ENCODE measurements around the gene HLF. TPM values are rescaled to one million over a fixed set of nuclear protein-coding genes. Genes with fewer than 3 reads are reported as not detected.

Gene HLF
- total RNA-seq, 1 experiment from 2014 or later: 1.5 TPM

- TF ChIP-seq ELF1 (IDR thresholded peaks at IDR 0.05; ENCODE audit: borderline replicate concordance, low read depth) (no peak), SIN3A (IDR thresholded peaks at IDR 0.05; ENCODE audit: low read depth) (no peak), ZNF274 (IDR thresholded peaks at IDR 0.05; ENCODE audit: low read depth, low read length) (no peak), JUND (IDR thresholded peaks at IDR 0.05) (no peak), RAD21 (IDR thresholded peaks at IDR 0.05; ENCODE audit: low read depth) (no peak), CEBPB (IDR thresholded peaks at IDR 0.05; ENCODE audit: low read depth) (no peak)
- Histone ChIP-seq H3K9ac (ENCODE audit: low read length) (no peak overlapping the region), H3K27me3 (ENCODE audit: insufficient read depth, low read length) (no peaks in the 10 kb centered on the region), H3K36me3 (ENCODE audit: control insufficient read depth in 1 of 2, insufficient read depth in 2 of 2, low read length in 2 of 2) (no peaks in the 10 kb centered on the region), H3K9me3 (ENCODE audit: control insufficient read depth in 1 of 2, insufficient read depth in 1 of 2, low read depth in 1 of 2, low read length in 2 of 2) (no peaks in the 10 kb centered on the region), H3K4me2 (ENCODE audit: low read length) (no peak overlapping the region), H3K9me2 (ENCODE audit: insufficient read depth) (no peaks in the 10 kb centered on the region), H2AFZ (ENCODE audit: low read depth, low read length, poor library complexity, severe bottlenecking) (no peak overlapping the region), H4K20me1 (ENCODE audit: insufficient read depth) (no peaks in the 10 kb centered on the region), H3K4me1 (ENCODE audit: control insufficient read depth in 1 of 2, insufficient read depth in 2 of 2, low read length in 2 of 2) (peaks cover 8 to 22% of the 10 kb centered on the region in 2 experiments), H3K27ac (ENCODE audit: low read depth, low read length) (no peak overlapping the region), H3K79me2 (ENCODE audit: insufficient read depth, low read length) (no peaks in the 10 kb centered on the region), H3K4me3 (replicated peaks in 1 of 2; ENCODE audit: low read depth in 1 of 2, low read length in 2 of 2) (no peak overlapping the region)
- no peak for DNase-seq (ENCODE audit: low read depth, low spot score)
- intact Hi-C loops (cut with micrococcal nuclease): no loop called here
- no peak for ATAC-seq
- POLR2A ChIA-PET: no interaction called here
- BruUV-seq (replicated peaks): no TSS peak
- RAD21 ChIA-PET (ENCODE audit: low non-redundant PET in 1 of 2, low total read pairs in 2 of 2, uncharacterized antibody in 2 of 2, unreplicated experiment in 2 of 2): no interaction called here
- CTCF ChIA-PET: no interaction called here
Measured at GRCh38 chr17:55282741-55283140, 18.0 kb downstream of the HLF start.

- peaks cover 10 to 24% of the 10 kb centered on the region in 2 experiments for H3K4me1 ChIP-seq (ENCODE audit: control insufficient read depth in 1 of 2, insufficient read depth in 2 of 2, low read length in 2 of 2)
- ChIA-PET POLR2A (no interaction called here), CTCF (interaction anchor here (0.7 kb wide), 1 partner anchor 13 kb away, joined by 3 read pairs; no protein-coding TSS in a partner anchor), RAD21 (ENCODE audit: low non-redundant PET in 1 of 2, low total read pairs in 2 of 2, uncharacterized antibody in 2 of 2, unreplicated experiment in 2 of 2) (no interaction called here)
- intact Hi-C loops (cut with micrococcal nuclease): no loop called here
- H3K9me3 ChIP-seq (ENCODE audit: control insufficient read depth in 1 of 2, insufficient read depth in 1 of 2, low read depth in 1 of 2, low read length in 2 of 2): no peaks in the 10 kb centered on the region
- H3K9me2 ChIP-seq (ENCODE audit: insufficient read depth): no peaks in the 10 kb centered on the region
- DNase-seq (ENCODE audit: low read depth, low spot score) (no peak), ATAC-seq (no peak)
- no peaks in the 10 kb centered on the region for H3K27me3 ChIP-seq (ENCODE audit: insufficient read depth, low read length)
- no TSS peak for BruUV-seq (replicated peaks)
- no peak overlapping the region for H3K27ac ChIP-seq (ENCODE audit: low read depth, low read length)
- no peak overlapping the region for H2AFZ ChIP-seq (ENCODE audit: low read depth, low read length, poor library complexity, severe bottlenecking)
- H3K4me3 ChIP-seq (replicated peaks in 1 of 2; ENCODE audit: low read depth in 1 of 2, low read length in 2 of 2): no peak overlapping the region
- H3K79me2 ChIP-seq (ENCODE audit: insufficient read depth, low read length): no peaks in the 10 kb centered on the region
- H4K20me1 ChIP-seq (ENCODE audit: insufficient read depth): no peaks in the 10 kb centered on the region
- H3K36me3 ChIP-seq (ENCODE audit: control insufficient read depth in 1 of 2, insufficient read depth in 2 of 2, low read length in 2 of 2): no peaks in the 10 kb centered on the region
- H3K4me2 ChIP-seq (ENCODE audit: low read length): no peak overlapping the region
- no peak overlapping the region for H3K9ac ChIP-seq (ENCODE audit: low read length)
- TF ChIP-seq SRF (IDR thresholded peaks at IDR 0.05; ENCODE audit: low read depth) (no peak), CEBPB (IDR thresholded peaks at IDR 0.05; ENCODE audit: low read depth) (no peak), JUND (IDR thresholded peaks at IDR 0.05) (no peak), TCF7L2 (IDR thresholded peaks at IDR 0.05; ENCODE audit: borderline replicate concordance, extremely low read depth, insufficient read depth, insufficient read length) (no peak), REST (IDR thresholded peaks at IDR 0.05; ENCODE audit: low read depth) (no peak), RAD21 (IDR thresholded peaks at IDR 0.05; ENCODE audit: low read depth) (no peak), YY1 (IDR thresholded peaks at IDR 0.05; ENCODE audit: extremely low read depth, insufficient replicate concordance, low read depth, low read length) (no peak), EZH2phosphoT487 (IDR thresholded peaks at IDR 0.05; ENCODE audit: borderline replicate concordance) (no peak), SP1 (IDR thresholded peaks at IDR 0.05; ENCODE audit: low read depth) (no peak), ATF3 (IDR thresholded peaks at IDR 0.05) (no peak), EGR1 (IDR thresholded peaks at IDR 0.05; ENCODE audit: low read depth) (no peak), CBX3 (IDR thresholded peaks at IDR 0.05; ENCODE audit: low read depth) (no peak), ELF1 (IDR thresholded peaks at IDR 0.05; ENCODE audit: borderline replicate concordance, low read depth) (no peak)
Measured at GRCh38 chr17:55283256-55283965, 18.7 kb downstream of the HLF start.

Data from HCT116 (cell line).